ENCODE data around the gene PLBD1.

Gene PLBD1

DNA sequence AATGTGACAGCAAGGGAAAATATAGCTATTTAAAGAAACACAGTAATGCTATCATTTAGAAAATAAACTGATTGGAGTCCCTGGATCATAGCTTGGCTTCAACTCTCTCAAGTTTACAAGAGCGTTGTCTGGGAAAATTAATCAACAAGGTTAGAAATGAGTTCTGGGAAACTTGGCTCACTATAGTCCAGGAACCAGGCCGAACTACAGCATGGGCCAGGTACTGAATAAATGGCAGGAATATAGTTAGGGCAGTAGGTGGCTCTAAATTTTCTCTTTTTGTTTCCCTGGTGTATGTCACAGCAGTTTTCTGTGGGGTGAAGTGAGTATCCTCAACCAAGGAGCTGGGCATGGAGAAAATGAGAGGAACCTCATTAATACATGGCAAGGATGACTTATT, 72.4 kb downstream of the PLBD1 start:
- no peak for DNase-seq

DNA sequence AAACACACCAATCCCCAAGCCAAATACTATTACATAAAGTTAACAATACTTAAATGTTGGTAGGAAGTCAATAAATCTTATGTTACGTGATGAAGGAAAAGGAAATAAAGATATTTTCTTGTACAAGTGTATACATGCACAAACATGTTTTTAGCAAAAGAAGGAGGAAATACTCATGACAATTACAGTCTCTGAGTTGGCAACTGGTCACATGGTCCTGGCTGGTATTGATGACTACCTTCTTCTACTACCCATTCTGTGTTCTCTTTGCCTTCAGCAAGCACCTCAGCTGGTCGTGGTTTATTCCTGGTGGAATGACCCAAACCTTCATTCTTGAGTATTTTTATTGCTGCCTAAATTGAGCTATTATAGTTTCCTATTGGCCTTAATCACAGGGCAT, 84.8 kb downstream of the PLBD1 start:
- no peak for DNase-seq

DNA sequence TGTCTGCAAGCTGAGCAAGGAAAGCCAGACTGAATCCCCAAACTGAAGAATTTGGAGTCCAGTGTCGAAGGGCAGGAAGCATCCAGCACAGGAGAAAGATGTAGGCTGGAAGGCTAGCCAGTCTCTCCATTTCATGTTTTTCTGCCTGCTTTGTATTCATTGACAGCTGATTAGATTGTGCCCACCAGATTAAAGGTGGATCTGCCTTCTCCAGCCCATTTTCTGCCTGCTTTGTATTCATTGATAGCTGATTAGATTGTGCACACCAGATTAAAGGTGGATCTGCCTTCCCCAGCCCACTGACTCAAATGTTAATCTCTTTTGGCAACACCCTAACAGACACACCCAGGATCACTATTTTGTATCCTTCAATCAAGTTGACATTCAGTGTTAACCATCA, 85.3 kb downstream of the PLBD1 start:
- DNase-seq = no peak

DNA sequence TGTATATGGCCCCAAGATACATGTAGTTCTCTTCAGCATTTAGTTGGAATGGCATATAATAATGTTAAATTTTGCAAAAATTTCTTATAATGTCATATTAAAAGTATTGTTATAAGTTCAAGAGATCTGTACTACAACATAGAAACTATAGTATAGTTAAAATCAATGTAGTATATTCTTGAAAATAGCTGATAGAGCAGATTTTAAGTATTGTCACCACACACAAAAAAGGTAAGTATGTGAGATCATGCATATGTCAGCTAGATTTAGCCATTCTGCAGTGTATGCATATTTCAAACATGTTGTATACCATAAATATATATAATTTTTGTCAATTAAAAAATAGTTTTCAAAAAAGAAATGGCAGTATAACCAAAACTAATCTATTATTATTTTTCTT, 86.5 kb downstream of the PLBD1 start:
- no peak for DNase-seq

DNA sequence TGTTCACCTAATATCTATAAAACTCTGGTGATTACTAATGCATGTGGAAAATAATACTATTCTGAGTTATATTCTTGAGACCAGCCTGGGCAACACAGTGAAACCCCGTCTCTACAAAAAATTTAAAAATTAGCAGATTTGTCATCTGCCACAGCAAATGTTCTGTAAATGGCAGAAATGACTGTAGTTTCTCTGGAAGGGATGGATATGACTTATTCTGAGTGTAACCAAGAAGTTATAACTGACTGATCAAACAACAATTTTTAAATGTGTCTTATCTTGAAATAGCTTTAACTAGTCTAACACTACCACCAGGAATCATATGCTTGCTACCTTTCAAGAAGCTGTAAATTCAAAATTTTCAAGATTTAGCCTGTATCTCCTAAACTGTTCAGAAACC, 88.7 kb downstream of the PLBD1 start:
- no peak for DNase-seq

DNA sequence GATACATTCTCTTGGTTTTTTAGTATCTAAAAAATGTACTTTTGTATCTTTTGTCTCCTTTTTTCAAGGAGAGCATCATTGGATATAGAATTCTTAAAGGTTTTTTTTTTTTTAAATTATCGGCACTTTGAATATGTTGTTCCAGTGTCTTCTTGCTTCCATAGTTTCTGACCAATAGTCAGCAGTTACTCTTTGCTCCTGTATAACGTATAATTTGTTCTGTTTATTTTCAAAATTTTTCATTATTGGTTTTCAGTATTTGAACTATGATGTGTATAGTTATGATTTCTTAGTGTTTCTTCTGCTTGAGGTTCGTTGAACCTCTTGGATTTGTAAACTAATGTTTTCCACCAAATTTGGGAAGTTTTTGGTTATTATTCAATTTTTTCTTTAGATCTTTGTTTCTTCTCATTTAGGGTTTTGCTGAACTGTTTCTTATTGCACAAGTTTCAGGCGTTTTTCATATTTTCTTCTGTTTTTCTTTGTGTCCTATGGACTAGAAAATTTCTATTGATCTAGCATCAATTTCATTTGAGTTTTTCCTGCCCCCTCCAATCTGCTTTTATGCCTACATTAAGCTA, 93.9 kb downstream of the PLBD1 start:
- DNase-seq = peak; percentile 9

DNA sequence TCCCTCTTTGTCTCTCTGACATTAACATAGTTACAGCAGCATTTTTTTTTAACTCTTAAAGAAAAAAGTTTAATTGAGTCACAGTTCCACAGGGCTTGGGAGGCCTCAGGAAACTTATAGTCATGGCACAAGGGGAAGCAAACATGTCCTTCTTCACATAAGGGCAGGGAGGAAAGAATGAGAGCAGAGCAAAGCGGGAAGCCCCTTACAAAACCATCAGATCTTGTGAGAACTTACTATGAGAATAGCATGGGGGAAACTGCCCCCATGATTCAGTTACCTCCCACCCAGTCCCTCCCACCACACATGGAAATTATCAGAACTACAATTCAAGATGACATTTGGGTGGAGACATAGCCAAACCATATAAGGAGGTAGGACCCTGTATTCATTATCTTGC, 96.2 kb downstream of the PLBD1 start:
- no peak for DNase-seq

DNA sequence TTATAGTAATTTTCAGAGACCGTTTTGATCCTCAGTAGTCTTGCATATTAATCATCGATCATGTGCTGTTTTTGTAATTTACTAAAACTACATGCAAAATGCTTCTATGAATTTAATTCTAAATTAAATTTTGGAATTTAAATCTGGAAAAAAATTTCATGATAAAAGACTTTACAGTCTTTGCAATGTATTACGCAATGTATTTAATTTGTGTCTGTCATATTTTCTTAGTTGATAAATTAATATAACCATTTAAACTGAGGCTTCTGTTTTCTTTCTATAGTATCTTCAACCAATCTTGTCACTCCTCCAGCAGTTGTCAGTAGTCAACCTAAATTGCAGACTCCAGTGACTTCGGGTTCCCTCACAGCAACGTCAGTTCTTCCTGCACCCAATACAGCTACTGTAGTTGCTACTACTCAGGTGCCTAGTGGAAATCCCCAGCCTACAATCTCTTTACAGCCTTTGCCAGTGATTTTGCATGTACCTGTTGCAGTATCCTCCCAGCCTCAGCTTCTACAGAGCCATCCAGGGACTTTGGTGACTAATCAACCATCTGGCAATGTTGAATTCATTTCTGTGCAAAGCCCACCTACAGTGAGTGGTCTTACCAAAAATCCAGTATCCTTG, 107.4 kb downstream of the PLBD1 start:
- no peak for DNase-seq

DNA sequence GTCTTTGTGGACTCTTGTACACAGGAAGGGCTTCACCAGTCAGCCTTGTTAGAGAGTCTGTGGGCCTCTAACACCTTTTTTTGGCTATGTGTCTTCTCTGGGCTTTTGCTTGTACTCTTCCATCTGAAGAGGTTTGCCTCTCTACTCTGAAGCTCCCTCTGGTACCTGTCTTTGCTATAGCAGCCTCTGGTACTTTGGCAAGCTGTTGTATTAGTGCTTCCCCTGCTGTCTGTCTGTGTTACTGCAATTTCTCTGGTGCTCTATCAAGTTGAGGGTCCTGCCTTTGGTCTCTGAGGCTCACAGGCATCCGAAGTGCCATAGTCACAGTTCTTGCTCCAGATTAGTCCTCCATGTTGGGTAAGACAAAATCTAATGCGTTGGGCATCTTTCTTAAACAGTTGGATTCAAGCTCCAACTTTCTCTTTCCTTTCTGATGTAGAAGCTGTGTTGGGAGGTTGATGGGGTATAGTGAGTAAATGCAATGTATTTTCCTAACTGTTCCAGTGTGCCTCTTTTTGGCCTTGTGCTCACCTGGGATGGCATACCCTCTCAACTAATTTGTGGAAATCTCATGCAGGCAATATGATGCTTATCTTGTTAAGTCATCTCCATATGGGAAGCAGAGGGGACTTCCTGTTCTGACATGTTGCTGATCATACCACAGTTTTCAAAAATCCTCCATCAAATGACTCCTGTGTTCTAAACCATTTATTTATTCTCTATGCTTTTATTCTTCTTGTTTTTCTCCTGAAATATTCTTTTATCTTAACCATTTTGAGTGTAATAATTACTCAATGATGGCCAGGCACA, 113.4 kb downstream of the PLBD1 start:
- DNase-seq = peak; percentile 44
